DND-41 (cell line): ENCODE measurements around the gene DACH1.

Experiments
- ATAC-seq: fragments of 200-7000 bp; cut with Tn5 transposase; 3 replicates; pipeline ENCODE4 v1.9.1; 2021; ENCODE audit warnings: low read depth; ENCODE audit not compliant: insufficient read depth
- DNase-seq: peaks from one replicate; pipeline ENCODE4 v3.0.0-alpha.2; 2020
- H2AFZ ChIP-seq: 2 replicates; pipeline ENCODE4 v1.6.0; 2012; ENCODE audit warnings: low read depth, low read length
- H3K27ac ChIP-seq: 2 replicates; pipeline ENCODE4 v1.5.1; 2012; ENCODE audit warnings: low read length, inconsistent platforms
- H3K27me3 ChIP-seq: fragments of 200-600 bp; sonication (generic); 2 replicates; pipeline ENCODE4 v1.6.0; 2012; ENCODE audit warnings: low read length, mild to moderate bottlenecking, inconsistent platforms; ENCODE audit not compliant: insufficient read depth, poor library complexity
- H3K36me3 ChIP-seq: 2 replicates; pipeline ENCODE4 v1.5.1; 2012; ENCODE audit warnings: low read length, inconsistent platforms; ENCODE audit not compliant: insufficient read depth
- H3K4me1 ChIP-seq: 2 replicates; pipeline ENCODE4 v1.5.1; 2012; ENCODE audit warnings: mild to moderate bottlenecking, low read length; ENCODE audit not compliant: insufficient read depth
- H3K4me2 ChIP-seq: 2 replicates; pipeline ENCODE4 v1.6.0; 2012; ENCODE audit warnings: mild to moderate bottlenecking, moderate library complexity, low read length, inconsistent platforms; ENCODE audit not compliant: insufficient read depth
- H3K4me3 ChIP-seq, 2 experiments: fragments of 200-600 bp in 1 of 2; shearing (Covaris generic) in 1 of 2; 2 replicates each; pipeline ENCODE4 v1.5.1; 2012 to 2016; ENCODE audit warnings: inconsistent platforms in 2 of 2, low read length in 2 of 2, mild to moderate bottlenecking in 2 of 2, low read depth in 1 of 2, moderate library complexity in 1 of 2
- H3K79me2 ChIP-seq: 2 replicates; pipeline ENCODE4 v1.6.0; 2012; ENCODE audit warnings: low read length, inconsistent platforms; ENCODE audit not compliant: insufficient read depth
- H3K9ac ChIP-seq: 2 replicates; pipeline ENCODE4 v1.6.0; 2012; ENCODE audit warnings: low read depth, mild to moderate bottlenecking, inconsistent platforms, low read length, moderate library complexity
- H3K9me3 ChIP-seq: 2 replicates; pipeline ENCODE4 v1.5.1; 2012; ENCODE audit warnings: low read length, moderate library complexity, mild to moderate bottlenecking, inconsistent platforms; ENCODE audit not compliant: insufficient read depth, severe bottlenecking
- H4K20me1 ChIP-seq: 2 replicates; pipeline ENCODE4 v1.6.0; 2012; ENCODE audit warnings: low read length; ENCODE audit not compliant: insufficient read depth
- EZH2 ChIP-seq: IDR thresholded peaks from 3 replicates; pipeline ENCODE4 v1.6.1; 2012; ENCODE audit warnings: borderline replicate concordance, low read depth, mild to moderate bottlenecking, moderate library complexity, low read length, inconsistent platforms; ENCODE audit not compliant: severe bottlenecking
- TF ChIP-seq, protein P1 (sequence below): IDR thresholded peaks from 2 replicates; pipeline ENCODE4 v1.5.1; 2012; ENCODE audit warnings: borderline replicate concordance, low read length, moderate library complexity, mild to moderate bottlenecking; ENCODE audit not compliant: poor library complexity, severe bottlenecking; ENCODE audit errors: extremely low read depth

The DACH1 gene

DNA sequence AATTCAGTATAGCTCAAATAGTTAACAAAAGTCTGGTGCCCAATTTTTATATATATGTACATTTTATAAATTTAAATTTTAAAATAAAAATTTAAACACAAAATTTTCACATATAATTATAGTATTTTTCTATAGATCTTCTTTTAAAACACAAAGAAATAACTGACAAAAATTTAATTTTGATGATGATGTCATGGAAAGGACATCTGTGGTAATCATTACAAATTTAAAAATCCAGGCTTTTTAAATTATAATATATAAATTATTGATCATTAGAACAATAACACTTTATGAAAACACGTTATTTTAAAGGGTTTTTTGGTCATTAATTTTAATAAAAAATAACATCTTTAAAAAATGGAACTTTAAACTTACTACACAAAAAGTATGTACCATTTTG is 381.1 kb downstream of the DACH1 start:
- no peak overlapping the region for H3K27ac ChIP-seq
- no peaks in the 10 kb centered on the region for H3K79me2 ChIP-seq
- no peaks in the 10 kb centered on the region for H3K27me3 ChIP-seq
- TF ChIP-seq, protein P1, sequence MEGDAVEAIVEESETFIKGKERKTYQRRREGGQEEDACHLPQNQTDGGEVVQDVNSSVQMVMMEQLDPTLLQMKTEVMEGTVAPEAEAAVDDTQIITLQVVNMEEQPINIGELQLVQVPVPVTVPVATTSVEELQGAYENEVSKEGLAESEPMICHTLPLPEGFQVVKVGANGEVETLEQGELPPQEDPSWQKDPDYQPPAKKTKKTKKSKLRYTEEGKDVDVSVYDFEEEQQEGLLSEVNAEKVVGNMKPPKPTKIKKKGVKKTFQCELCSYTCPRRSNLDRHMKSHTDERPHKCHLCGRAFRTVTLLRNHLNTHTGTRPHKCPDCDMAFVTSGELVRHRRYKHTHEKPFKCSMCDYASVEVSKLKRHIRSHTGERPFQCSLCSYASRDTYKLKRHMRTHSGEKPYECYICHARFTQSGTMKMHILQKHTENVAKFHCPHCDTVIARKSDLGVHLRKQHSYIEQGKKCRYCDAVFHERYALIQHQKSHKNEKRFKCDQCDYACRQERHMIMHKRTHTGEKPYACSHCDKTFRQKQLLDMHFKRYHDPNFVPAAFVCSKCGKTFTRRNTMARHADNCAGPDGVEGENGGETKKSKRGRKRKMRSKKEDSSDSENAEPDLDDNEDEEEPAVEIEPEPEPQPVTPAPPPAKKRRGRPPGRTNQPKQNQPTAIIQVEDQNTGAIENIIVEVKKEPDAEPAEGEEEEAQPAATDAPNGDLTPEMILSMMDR: no peak
- no peak for TF ChIP-seq EZH2
- ATAC-seq (no peak), DNase-seq (no peak)
- H2AFZ ChIP-seq: no peak overlapping the region
- H3K4me3 ChIP-seq: no peak overlapping the region
- no peaks in the 10 kb centered on the region for H3K36me3 ChIP-seq
- no peaks in the 10 kb centered on the region for H4K20me1 ChIP-seq
- H3K4me2 ChIP-seq: no peak overlapping the region
- H3K4me1 ChIP-seq: no peaks in the 10 kb centered on the region
- H3K9me3 ChIP-seq: no peaks in the 10 kb centered on the region
- no peak overlapping the region for H3K9ac ChIP-seq

DNA sequence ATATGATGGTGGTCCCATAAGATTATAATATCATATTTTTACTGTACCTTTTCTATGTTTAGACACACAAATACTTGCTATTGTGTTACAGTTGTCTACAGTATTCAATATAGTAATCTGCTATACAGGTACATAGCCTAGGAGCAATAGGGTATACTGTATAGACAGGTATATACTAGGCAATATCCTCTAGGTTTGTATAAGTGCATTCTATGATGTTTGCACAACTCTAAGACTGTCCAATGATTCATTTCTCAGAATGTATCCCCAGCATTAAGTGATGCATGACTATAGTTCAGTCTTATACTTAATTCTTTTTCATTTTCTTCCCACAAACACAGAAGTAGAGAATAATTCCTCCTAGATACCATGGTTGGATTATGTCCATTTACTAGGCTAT is 383.3 kb downstream of the DACH1 start:
- Histone ChIP-seq H2AFZ (no peak overlapping the region), H3K9me3 (no peaks in the 10 kb centered on the region), H3K4me3 (no peak overlapping the region), H3K4me2 (no peak overlapping the region), H3K36me3 (no peaks in the 10 kb centered on the region), H3K27me3 (no peaks in the 10 kb centered on the region), H3K27ac (no peak overlapping the region), H3K9ac (no peak overlapping the region), H4K20me1 (no peaks in the 10 kb centered on the region), H3K79me2 (no peaks in the 10 kb centered on the region), H3K4me1 (no peaks in the 10 kb centered on the region)
- ATAC-seq (no peak), DNase-seq (no peak)
- no peak for TF ChIP-seq EZH2
- TF ChIP-seq, protein P1: no peak

- H3K4me3 ChIP-seq: no peak overlapping the region
- ATAC-seq (no peak), DNase-seq (no peak)
- no peaks in the 10 kb centered on the region for H3K27me3 ChIP-seq
- no peaks in the 10 kb centered on the region for H3K79me2 ChIP-seq
- no peak overlapping the region for H3K4me2 ChIP-seq
- no peak overlapping the region for H2AFZ ChIP-seq
- TF ChIP-seq, protein P1: no peak
- TF ChIP-seq EZH2: no peak
- H3K36me3 ChIP-seq: no peaks in the 10 kb centered on the region
- H4K20me1 ChIP-seq: no peaks in the 10 kb centered on the region
- H3K27ac ChIP-seq: no peak overlapping the region
- no peaks in the 10 kb centered on the region for H3K9me3 ChIP-seq
- H3K9ac ChIP-seq: no peak overlapping the region
- H3K4me1 ChIP-seq: no peaks in the 10 kb centered on the region
These were observed 385.5 kb downstream of the DACH1 start for GRCh38 chr13:71481501-71481900.

DNA sequence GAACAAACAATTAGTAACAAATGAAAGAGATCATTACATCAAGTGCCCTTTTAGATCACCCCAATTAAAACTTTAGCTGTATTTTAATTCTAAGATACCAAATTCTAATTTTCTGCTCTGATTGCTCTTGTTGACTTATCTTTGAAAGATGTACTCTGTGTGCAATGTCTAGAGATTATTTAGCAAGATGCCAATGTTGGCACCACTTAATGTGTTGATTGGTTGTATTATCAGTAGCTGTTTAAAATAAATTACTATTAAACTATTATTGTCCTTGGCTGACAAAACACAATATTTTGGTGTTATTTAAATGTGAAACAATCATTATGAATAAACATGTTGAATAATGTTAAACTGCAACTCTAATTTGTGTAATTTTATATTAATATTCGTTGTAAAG is 386.0 kb downstream of the DACH1 start:
- H2AFZ ChIP-seq: no peak overlapping the region
- TF ChIP-seq, protein P1: no peak
- TF ChIP-seq EZH2: no peak
- H3K36me3 ChIP-seq: no peaks in the 10 kb centered on the region
- H3K4me2 ChIP-seq: no peak overlapping the region
- no peak for DNase-seq
- no peak overlapping the region for H3K4me3 ChIP-seq
- H3K4me1 ChIP-seq: no peaks in the 10 kb centered on the region
- no peaks in the 10 kb centered on the region for H3K27me3 ChIP-seq
- no peaks in the 10 kb centered on the region for H4K20me1 ChIP-seq
- no peaks in the 10 kb centered on the region for H3K9me3 ChIP-seq
- H3K9ac ChIP-seq: no peak overlapping the region
- ATAC-seq: no peak
- H3K27ac ChIP-seq: no peak overlapping the region
- no peaks in the 10 kb centered on the region for H3K79me2 ChIP-seq
